ENCODE results near the gene TMEM72.

TMEM72 gene

GRCh38 chr10:44921061-44921460 is 9.9 kb downstream of the TMEM72 start:
- no peak for DNase-seq

- no peak for DNase-seq
These were observed 10.4 kb downstream of the TMEM72 start for GRCh38 chr10:44921506-44921905.

- no peak for DNase-seq
These were observed 10.9 kb downstream of the TMEM72 start for GRCh38 chr10:44922021-44922420.

- DNase-seq = no peak
These were observed 11.8 kb downstream of the TMEM72 start for GRCh38 chr10:44922796-44923545.

GRCh38 chr10:44923611-44924010 is 12.5 kb downstream of the TMEM72 start:
- DNase-seq = no peak

DNA sequence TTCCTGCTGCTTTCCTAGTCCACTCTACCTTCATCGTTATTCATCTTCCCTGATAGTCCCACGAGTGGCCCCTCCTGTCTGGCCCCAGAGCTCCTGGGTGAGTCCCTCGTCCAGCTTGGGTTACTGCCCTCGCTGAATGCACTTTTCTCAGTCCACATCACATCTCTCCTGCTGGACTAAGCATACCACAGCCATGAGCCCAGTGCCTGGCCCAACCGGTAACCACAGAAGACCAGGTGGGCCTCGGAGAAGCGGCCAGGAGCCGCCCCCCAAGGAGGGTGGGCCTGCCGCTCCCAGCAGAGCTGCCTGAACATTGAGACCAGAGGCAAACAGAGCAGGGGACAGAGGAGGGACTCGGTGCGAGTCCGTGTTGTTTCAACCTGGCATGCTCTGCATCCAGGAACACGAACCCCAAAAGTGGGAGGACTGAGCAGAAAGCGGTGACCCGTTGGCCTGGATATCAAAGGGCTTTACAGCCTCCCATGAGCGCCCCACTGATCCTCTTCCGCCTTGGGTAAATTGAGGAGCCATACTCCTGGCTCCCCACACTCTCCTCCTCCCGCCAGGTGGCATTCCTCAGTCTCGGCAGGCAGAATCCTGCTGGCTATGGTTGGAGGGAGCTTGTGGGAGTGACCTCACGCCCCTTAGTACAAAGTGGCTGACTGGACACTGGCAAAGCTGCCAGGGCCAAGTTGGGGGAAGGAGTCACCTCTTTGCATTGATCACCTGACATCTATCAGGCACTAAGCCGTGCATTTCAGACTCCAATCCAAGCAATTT is 13.3 kb downstream of the TMEM72 start:
- no peak for DNase-seq

DNA sequence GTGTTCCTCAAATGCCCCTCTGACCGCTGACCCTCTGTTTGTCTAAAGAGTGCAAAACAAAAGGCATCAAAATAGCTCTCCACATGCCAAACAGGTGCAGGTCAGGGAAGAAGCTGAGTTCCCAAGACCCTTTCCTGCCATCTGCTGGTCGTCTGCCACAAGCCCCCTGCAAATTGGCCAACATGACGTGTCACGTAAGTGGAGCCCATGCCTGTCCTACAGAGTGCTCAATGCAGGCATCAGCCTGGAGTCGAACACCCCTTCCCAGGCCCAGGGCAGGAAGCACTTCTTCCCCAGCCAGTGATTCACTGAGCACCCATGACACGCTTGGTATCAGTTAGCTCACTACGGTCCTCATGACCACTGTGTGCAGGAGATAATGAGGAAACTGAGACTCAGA is 14.1 kb downstream of the TMEM72 start:
- DNase-seq = no peak

DNA sequence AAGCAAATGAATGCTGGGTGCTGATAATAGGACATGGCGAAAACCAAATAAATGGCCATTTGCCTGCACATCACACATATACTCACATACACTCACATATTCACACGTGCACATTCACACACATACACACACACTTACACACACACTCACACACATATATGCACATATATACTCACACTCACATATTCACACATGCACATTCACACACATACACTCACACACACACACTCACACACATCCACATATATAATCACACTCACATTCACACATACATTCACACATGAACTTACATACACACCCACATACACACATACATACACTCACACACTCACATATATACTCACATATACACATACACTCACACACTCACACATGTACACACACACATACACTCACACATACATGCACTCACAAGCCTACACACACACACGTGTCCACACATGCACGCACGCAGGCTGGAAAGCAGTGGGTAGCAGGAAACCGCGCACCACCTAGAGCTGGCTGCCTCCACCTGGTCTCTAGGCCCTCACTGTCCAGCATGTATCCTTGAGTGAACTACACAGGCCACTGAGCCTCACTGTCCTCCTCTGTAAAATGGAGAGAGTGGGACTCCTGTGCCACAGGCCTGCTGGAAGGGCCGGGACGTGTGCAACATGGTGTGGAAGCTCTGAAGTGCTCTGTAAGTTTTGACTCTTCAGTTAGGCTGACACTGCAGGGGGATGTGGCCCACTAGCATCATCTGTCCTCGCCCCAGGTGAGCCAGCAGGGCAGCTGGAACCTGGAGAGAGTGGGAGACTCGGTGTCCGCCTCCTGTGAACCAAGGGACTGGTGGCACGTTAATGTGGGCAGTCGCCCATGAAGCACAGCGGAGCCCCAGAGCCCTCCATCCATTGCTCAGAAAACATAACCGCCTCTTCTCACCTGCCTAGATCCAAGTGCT is 14.9 kb downstream of the TMEM72 start:
- no peak for DNase-seq

DNA sequence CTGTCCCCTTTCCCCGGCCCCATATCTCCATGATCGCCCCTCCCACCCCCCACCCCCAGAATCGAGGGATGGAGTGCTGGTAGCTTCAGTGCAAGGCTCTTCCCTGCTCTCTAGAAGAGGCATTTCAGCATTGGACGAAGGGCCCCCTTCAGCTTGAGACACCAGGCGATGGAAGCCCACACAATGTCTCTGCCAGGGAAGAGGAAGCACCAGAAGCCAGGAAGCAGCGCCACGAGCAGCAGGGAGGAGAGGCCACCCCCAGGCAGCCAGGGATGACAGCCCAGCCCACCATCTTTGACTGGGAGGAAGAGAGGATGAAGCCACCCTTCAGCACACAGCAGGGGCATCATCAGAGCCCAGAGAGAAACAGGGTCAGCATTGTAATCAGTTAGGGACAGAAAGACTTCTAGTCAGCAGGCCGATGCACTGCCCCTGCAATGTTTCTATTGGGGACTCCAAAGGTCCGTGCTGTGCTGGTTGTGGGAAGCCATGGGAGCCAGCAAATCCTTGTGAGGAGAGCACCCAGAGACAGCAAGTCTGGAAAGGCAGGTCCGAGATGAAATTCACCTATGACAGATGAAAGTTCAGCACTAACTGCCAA is 15.7 kb downstream of the TMEM72 start:
- DNase-seq = no peak

DNA sequence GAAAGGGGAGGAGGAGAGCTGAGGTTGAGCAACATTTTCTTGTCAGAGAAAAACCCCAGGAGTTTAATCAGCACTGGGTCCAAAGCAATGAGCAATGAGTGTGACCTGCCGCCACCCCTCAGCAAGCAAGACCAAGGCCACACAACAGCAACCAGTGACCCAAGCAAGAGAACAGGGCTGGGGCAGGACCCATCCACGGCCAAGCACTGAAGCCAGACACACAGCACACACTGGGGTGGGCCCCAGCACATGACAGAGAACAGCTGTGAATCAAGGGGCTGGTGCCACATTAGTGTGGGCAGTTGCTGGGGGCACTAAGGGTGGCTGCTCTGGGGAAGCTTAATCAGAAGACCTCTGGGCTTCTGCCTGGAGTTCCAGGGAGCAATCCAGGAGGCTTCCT is 16.2 kb downstream of the TMEM72 start:
- DNase-seq = no peak

DNA sequence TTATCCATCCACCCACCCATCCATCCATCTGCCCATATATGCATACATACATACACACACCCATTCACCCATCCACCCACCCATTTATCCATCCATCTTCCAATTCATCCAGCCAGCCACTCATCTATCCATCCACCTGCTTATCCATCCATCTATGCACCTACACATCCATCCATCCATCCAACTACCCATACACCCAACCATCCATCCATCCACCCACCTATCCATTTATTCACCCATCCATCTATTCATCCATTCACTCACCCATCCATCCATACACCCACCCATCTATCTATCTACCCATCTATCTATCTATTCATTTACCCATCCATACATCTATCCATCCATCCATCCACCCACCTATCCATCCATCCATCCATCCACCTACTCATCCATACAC is 17.3 kb downstream of the TMEM72 start:
- DNase-seq = no peak

DNA sequence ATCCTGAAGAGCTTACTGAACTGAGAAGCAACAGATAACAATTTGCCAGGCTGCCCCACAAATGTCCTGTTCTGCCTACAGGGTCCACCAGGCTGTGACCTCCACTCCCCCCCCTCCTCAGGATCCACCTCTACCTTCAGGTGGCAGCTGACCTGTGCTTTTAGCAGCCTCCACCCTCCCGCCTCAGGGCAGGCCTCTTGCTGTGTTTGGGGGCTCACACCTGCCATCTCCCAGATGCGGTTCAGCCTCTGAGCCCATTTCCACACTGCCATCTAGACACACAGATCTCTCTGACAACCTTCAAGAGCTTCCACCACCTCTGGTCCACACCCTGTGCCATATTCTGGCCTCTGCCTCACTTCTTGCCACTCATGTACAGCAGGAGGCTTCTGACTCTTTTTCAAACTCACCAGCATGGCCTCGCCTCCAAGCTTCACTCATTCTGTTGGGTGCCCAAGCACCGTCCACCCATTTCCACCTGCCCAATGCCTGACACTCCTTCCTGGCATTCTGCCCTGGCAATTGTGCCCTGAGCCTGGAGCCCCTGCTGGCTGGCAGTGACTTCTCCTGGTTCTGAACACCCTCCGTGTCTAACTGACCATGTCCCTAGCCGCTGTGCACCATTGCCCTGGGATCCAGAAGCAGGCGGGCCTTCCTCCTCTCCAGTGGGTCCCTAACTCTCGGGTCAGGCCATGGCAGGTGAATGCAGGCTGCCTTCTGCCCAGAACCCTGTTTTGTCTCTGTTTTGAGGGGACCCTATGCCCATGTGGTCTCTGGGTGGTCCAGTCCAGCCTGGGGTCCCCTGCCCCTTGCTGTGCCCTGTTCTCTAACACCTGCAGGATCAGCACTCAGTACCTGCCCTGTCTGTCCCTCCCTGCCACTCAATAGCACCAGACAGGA is 18.5 kb downstream of the TMEM72 start:
- no peak for DNase-seq

GRCh38 chr10:44930904-44931620 is 19.9 kb downstream of the TMEM72 start:
- no peak for DNase-seq

DNA sequence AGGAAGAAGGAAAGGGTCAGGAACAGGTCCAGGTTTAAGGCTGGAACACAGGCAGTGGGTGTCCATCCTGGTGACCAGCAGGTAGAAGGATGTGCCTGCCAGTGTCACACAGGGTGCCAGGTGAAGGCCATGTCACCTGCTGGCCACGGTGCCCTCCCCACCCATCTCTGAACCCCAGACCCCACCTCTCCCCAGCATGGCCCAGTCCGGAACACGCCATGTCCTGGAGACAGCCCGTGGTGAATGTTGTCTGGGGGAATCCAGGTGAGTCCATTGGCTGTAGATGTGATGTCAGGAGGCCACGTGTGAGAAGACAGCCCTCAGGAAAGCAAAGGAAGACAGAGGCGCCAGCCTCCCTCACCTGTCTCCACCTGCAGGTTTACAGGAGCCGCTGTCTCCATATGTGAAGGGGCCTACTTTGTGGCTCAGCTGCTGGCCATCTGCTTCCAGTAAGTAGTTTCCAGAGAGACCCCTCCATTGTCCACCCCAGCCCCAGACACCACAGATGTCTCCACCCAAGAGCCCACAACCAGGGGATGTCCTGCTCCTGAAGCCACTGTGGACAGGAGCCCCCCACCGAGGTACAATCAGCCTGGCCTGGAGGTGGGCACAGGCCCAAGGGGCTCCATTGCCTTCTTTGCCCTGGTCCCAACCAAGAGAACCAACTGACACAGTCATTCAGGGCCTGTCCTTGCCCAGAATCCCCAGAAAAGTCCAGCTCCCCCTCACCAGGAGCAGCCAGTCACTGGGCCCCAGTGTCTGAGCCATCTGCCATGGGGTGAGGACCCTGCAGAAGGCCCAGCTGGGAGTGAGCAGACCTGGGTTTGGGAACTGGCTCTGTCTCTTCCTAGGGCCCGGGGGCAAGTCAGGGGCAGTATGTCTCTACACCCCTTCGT is 20.7 kb downstream of the TMEM72 start:
- no peak for DNase-seq

DNA sequence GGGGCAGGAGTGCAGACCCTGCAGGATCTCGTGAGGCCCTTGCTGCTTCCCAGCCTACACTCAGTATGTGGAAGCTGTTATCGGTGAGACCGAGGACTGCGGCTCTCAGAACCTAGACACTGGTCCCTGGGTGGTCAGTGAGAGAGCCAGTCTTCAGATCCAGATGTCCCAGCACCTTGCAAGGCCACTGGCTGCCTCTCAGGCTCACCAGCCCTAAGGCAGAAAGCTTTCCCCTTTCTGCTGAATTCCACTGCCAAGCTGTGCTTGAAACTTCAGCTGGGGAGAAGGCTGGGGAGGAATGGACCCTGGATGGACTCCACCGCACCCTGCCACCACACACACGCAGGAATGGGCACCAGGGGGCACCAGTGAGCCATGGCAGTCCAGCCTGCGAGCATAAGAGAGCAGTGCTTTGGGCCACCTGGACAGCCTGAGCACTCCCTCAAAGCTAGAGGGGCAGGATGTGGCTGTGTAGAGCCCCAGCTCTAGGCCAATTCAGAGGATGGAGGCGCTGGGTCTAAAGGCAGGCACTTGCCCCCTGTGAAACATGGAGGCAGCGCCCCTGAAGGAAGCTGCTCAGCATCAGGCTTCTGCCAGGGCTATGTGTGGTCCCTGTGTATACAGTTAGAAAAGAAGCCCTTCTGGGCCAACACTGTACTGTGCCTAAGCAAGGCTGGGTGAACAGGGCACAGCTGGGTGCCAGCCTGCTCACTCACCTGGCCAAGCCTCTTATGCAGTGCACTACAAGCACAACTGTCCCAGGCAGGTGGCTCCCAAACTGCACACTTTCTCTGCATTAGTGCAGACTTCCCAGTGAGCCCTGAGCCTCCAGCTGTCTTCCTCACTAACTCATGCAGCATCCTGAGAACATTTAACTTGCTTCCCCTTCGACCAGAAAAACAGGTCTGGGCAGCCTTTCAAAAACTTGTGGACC is 21.6 kb downstream of the TMEM72 start:
- peak; percentile 74 to 84 for DNase-seq

- no peak for DNase-seq
These were observed 22.5 kb downstream of the TMEM72 start for GRCh38 chr10:44933451-44934321.

DNA sequence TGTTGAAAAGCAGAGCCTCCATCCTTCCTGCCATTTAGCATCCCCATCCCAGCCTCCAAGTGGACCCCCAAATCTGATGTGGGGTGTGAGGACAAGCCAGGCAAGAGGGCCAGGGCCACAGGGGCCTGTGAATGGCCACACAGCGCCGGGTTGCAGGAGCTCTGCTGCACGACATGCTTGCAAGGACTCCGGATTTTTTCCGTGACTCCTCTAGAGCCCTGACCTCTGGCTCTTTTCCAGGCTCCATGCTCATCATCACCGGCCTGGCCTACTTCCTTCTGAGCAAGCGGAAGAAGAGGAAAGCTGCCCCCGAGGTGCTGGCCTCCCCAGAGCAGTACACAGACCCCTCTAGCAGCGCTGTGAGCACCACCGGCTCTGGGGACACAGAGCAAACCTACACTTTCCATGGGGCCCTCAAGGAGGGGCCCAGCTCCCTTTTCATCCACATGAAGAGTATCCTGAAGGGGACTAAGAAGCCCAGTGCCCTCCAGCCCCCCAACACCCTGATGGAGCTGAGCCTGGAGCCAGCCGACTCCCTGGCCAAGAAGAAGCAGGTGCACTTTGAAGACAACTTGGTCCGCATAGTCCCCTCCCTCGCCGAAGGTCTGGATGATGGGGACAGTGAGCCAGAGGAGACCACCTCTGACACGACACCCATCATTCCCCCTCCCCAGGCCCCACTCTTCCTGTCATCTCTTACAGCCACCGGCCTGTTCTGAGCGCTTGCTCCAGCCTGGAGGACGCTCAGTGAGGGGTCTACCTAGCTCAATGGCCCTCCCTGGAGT is 23.5 kb downstream of the TMEM72 start:
- DNase-seq = no peak

Measured in activated CD4-positive, alpha-beta T cell treated with anti-CD3 and anti-CD28 coated beads for 4 hours (primary cell).